ENCODE data around the gene AUTS2. TPM values are rescaled to one million over a fixed set of nuclear protein-coding genes. Genes with fewer than 3 reads are reported as not detected.

The AUTS2 gene
- polyA plus RNA-seq, 1 experiment, result 0.54 TPM

DNA sequence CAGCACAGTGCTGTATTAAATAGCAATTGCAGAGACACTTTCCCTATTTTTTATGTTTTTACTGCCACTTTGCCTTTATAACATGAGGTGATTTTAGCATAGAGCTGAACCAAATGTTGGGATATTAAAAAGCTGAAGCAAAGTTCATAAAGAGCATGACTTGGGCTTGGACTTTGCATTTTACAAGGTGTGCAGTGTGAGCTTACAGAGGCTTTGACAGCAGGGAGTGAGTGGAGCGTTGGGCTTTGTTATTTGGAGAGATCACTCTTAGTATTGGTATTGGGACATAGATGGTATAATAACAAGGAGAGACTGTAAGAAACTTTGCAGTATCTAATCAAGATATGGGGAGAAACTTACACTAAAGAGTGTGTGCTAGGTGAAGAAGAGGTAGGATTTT, 449.1 kb downstream of the AUTS2 start:
- no peak for DNase-seq (ENCODE audit: low read depth)
- H3K27me3 ChIP-seq (ENCODE audit: control insufficient read depth, insufficient read depth, low read length), result no peaks in the 10 kb centered on the region
- H3K4me3 ChIP-seq (ENCODE audit: low read depth, low read length), result no peak overlapping the region
- ChIA-PET POLR2A (no interaction called here), CTCF (no interaction called here)
- TF ChIP-seq, protein P1, sequence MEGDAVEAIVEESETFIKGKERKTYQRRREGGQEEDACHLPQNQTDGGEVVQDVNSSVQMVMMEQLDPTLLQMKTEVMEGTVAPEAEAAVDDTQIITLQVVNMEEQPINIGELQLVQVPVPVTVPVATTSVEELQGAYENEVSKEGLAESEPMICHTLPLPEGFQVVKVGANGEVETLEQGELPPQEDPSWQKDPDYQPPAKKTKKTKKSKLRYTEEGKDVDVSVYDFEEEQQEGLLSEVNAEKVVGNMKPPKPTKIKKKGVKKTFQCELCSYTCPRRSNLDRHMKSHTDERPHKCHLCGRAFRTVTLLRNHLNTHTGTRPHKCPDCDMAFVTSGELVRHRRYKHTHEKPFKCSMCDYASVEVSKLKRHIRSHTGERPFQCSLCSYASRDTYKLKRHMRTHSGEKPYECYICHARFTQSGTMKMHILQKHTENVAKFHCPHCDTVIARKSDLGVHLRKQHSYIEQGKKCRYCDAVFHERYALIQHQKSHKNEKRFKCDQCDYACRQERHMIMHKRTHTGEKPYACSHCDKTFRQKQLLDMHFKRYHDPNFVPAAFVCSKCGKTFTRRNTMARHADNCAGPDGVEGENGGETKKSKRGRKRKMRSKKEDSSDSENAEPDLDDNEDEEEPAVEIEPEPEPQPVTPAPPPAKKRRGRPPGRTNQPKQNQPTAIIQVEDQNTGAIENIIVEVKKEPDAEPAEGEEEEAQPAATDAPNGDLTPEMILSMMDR (IDR thresholded peaks at IDR 0.05; ENCODE audit: insufficient read depth, low read depth, low read length), result no peak
- no peaks in the 10 kb centered on the region for H3K36me3 ChIP-seq (ENCODE audit: control insufficient read depth, insufficient read depth, low read length)

DNA sequence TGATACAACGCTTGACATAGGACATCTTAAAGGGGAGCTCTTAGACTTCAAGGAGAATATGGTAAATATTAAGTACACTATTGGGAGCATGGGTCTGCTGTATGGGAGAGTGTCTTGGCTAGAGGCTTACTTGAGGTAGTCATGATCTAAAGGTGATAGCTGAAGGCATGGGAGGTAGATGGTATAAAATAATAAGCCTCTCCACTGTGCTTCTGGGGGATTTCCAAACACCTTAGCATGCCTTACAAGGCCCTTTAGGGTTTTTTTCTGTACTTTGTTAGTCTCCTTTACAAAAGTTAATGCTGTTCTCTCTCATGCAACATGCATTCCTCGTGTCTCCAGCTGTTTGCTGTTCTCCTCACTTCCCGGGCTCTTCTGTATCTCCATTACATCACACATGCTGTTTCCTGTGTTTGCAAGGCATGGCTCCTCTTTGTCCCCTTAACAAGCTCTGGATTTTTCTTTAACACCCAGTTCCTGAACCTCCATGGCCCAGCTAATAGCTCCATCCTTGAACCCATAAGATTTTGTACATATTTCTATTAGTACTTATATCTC, 449.7 kb downstream of the AUTS2 start:
- TF ChIP-seq, protein P1 (IDR thresholded peaks at IDR 0.05; ENCODE audit: insufficient read depth, low read depth, low read length), result no peak
- ChIA-PET CTCF (no interaction called here), POLR2A (no interaction called here)
- H3K4me3 ChIP-seq (ENCODE audit: low read depth, low read length), result no peak overlapping the region
- no peaks in the 10 kb centered on the region for H3K27me3 ChIP-seq (ENCODE audit: control insufficient read depth, insufficient read depth, low read length)
- H3K36me3 ChIP-seq (ENCODE audit: control insufficient read depth, insufficient read depth, low read length), result no peaks in the 10 kb centered on the region
- DNase-seq (ENCODE audit: low read depth), result no peak

DNA sequence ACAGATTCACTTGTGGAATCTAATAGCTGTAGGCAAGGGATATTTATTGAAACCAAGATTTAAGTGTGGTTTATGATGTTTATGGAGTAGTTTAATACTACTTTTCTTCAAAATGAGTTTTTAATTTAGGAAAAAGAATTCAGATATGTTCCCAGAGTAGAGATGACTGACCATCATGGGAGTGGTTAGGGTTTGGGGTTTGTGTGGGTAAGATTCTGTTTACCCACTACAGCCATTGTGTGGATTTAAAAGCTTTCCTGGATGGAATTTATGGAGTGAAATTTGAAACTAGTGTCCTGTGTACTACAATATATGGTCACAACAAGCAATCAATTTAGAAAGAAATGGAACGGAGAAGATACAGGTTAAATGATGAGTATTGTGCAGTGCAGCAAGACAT, 453.5 kb downstream of the AUTS2 start:
- no peak for DNase-seq (ENCODE audit: low read depth)
- POLR2A ChIA-PET, result no interaction called here
- CTCF ChIA-PET, result no interaction called here
- Histone ChIP-seq H3K36me3 (ENCODE audit: control insufficient read depth, insufficient read depth, low read length) (no peaks in the 10 kb centered on the region), H3K27me3 (ENCODE audit: control insufficient read depth, insufficient read depth, low read length) (no peaks in the 10 kb centered on the region), H3K4me3 (ENCODE audit: low read depth, low read length) (no peak overlapping the region)
- TF ChIP-seq, protein P1 (IDR thresholded peaks at IDR 0.05; ENCODE audit: insufficient read depth, low read depth, low read length), result no peak

DNA sequence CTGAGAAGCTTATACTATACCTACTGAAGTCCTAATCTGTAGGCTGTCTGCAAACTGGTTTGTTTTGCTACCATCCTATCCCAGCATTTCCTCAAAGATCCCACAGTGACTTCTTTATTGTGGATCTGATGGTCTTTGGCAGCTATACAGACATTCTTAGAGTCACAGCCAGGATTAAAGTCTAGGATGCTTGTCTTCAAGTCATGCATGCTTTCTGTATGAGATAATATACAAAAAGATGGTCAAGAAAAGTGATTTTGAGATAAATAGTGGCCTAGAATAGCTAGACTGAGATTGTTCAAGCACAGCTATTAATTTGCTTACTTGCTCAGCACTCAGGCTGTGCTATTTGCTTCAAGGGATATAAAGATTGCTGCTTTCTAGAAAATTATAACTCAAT, 454.4 kb downstream of the AUTS2 start:
- TF ChIP-seq, protein P1 (IDR thresholded peaks at IDR 0.05; ENCODE audit: insufficient read depth, low read depth, low read length), result no peak
- ChIA-PET POLR2A (no interaction called here), CTCF (no interaction called here)
- Histone ChIP-seq H3K36me3 (ENCODE audit: control insufficient read depth, insufficient read depth, low read length) (no peaks in the 10 kb centered on the region), H3K4me3 (ENCODE audit: low read depth, low read length) (no peak overlapping the region), H3K27me3 (ENCODE audit: control insufficient read depth, insufficient read depth, low read length) (no peaks in the 10 kb centered on the region)
- DNase-seq (ENCODE audit: low read depth), result no peak

DNA sequence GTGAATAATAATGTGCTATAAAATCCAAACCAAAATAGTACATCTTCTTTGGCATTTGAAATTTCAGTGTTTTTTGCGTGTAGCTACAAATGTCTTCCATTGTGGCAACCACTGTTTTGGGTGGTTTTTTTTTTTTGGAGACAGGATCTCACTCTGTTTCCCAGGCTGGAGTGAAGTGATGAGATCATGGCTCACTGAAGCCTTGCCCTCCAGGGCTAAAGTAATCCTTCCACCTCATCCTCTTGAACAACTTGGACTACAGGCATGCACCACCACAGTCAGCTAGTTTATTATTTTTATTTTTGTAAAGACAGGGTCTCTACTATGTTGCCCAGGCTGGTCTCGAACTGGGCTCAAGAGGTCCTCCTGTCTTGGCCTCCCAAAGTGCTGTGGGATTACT, 455.1 kb downstream of the AUTS2 start:
- no peaks in the 10 kb centered on the region for H3K36me3 ChIP-seq (ENCODE audit: control insufficient read depth, insufficient read depth, low read length)
- no peak for DNase-seq (ENCODE audit: low read depth)
- H3K27me3 ChIP-seq (ENCODE audit: control insufficient read depth, insufficient read depth, low read length), result no peaks in the 10 kb centered on the region
- ChIA-PET CTCF (no interaction called here), POLR2A (no interaction called here)
- TF ChIP-seq, protein P1 (IDR thresholded peaks at IDR 0.05; ENCODE audit: insufficient read depth, low read depth, low read length), result no peak
- H3K4me3 ChIP-seq (ENCODE audit: low read depth, low read length), result no peak overlapping the region

Data from BJ (cell line).